ENCODE results near the gene CETN1.

- TF ChIP-seq ZNF792 (tag by site-specific recombination; IDR thresholded peaks at IDR 0.05) (no peak), GLI2 (tag by site-specific recombination; IDR thresholded peaks at IDR 0.05; ENCODE audit: borderline replicate concordance, low read depth) (no peak), ZBTB20 (tag by site-specific recombination; IDR thresholded peaks at IDR 0.05) (no peak), PRDM10 (tag by site-specific recombination; IDR thresholded peaks at IDR 0.05) (no peak), ZNF311 (tag by site-specific recombination; IDR thresholded peaks at IDR 0.05; ENCODE audit: borderline replicate concordance) (no peak), ZBTB49 (tag by site-specific recombination; IDR thresholded peaks at IDR 0.05; ENCODE audit: low read depth) (no peak), BCL11B (tag by site-specific recombination; IDR thresholded peaks at IDR 0.05; ENCODE audit: low read depth) (no peak), ZNF394 (tag by site-specific recombination; IDR thresholded peaks at IDR 0.05; ENCODE audit: borderline replicate concordance) (no peak), SP2 (tag by site-specific recombination; IDR thresholded peaks at IDR 0.05) (no peak), ZNF654 (tag by site-specific recombination; IDR thresholded peaks at IDR 0.05; ENCODE audit: low read depth) (no peak)
Observed at GRCh38 chr18:612156-612555, 32.0 kb downstream of the CETN1 start.
